Endodermal cell (in vitro differentiated cells): ENCODE results near the gene FGD4. TPM values are rescaled to one million over a fixed set of nuclear protein-coding genes. Genes with fewer than 3 reads are reported as not detected.

Experiments
- DNase-seq: peaks from one replicate; pipeline ENCODE4 v3.0.0-alpha.2; 2017
- H3K27ac ChIP-seq: 2 replicates; pipeline ENCODE4 v1.5.1; 2013; ENCODE audit warnings: mild to moderate bottlenecking, low read depth, low read length, moderate library complexity
- H3K27me3 ChIP-seq: 2 replicates; pipeline ENCODE4 v1.6.1; 2013; ENCODE audit warnings: mild to moderate bottlenecking, low read length, moderate library complexity; ENCODE audit not compliant: insufficient read depth, control insufficient read depth, poor library complexity, severe bottlenecking
- H3K36me3 ChIP-seq: 2 replicates; pipeline ENCODE4 v1.7.0; 2013; ENCODE audit warnings: mild to moderate bottlenecking, low read length, moderate library complexity; ENCODE audit not compliant: control insufficient read depth, insufficient read depth
- H3K4me1 ChIP-seq: one replicate; pipeline ENCODE4 v1.7.0; 2013; ENCODE audit warnings: low read length; ENCODE audit not compliant: control insufficient read depth, insufficient read depth
- H3K4me3 ChIP-seq: 2 replicates; pipeline ENCODE4 v1.5.1; 2013; ENCODE audit warnings: mild to moderate bottlenecking, low read length, moderate library complexity
- H3K9ac ChIP-seq: 2 replicates; pipeline ENCODE4 v1.6.1; 2013; ENCODE audit warnings: mild to moderate bottlenecking, low read length, moderate library complexity; ENCODE audit not compliant: poor library complexity, severe bottlenecking; ENCODE audit errors: extremely low read depth
- H3K9me3 ChIP-seq: 2 replicates; pipeline ENCODE4 v1.6.1; 2013; ENCODE audit warnings: mild to moderate bottlenecking, low read length, moderate library complexity; ENCODE audit not compliant: control insufficient read depth
- H3K27ac Mint-ChIP-seq: 2 replicates; pipeline ENCODE4 v1.8.0; 2020; ENCODE audit warnings: mixed read lengths
- H3K27me3 Mint-ChIP-seq: 2 replicates; pipeline ENCODE4 v1.8.0; 2021; ENCODE audit warnings: mild to moderate bottlenecking, mixed read lengths; ENCODE audit not compliant: insufficient read depth
- H3K36me3 Mint-ChIP-seq: 2 replicates; pipeline ENCODE4 v1.8.0; 2020; ENCODE audit warnings: low read depth, mixed read lengths
- H3K4me1 Mint-ChIP-seq: 2 replicates; pipeline ENCODE4 v1.8.0; 2020; ENCODE audit warnings: mixed read lengths
- H3K4me3 Mint-ChIP-seq: 2 replicates; pipeline ENCODE4 v1.8.0; 2020; ENCODE audit warnings: mild to moderate bottlenecking, moderate library complexity, mixed read lengths
- H3K9me3 Mint-ChIP-seq: 2 replicates; pipeline ENCODE4 v1.8.0; 2020; ENCODE audit warnings: mild to moderate bottlenecking, mixed read lengths
- WGBS, 2 experiments: methylation state at CpG; one replicate each; pipeline versions ENCODE4 v1.1.5 to v1.1.7; 2013; ENCODE audit warnings: missing lambda C conversion rate in 2 of 2, mixed read lengths in 1 of 2; ENCODE audit not compliant: insufficient coverage in 1 of 2, insufficient read length in 1 of 2; 5-methylcytosine and 5-hydroxymethylcytosine counted together
- total RNA-seq, 2 donors: library from RNA; stranded (reverse); fragmentation: NEBNext Ultra II Directional in 1 of 2; extraction: Animal tissue kit (Norgen Biotek cat#: 25700) in 1 of 2; gene quantifications; 2 replicates in 1 of 2; 3 replicates in 1 of 2; pipeline ENCODE4 v1.2.1, GENCODE V29; 2021
- TF ChIP-seq, protein P1 (sequence below): fragments of 200-600 bp; sonication (generic); conservative IDR thresholded peaks from 2 replicates; pipeline ENCODE4 v1.5.0; 2021; ENCODE audit warnings: antibody characterized with exemption, mild to moderate bottlenecking

Gene FGD4
- total RNA-seq, 2 donors from 2014 or later = 27.6 to 57.7 TPM

DNA sequence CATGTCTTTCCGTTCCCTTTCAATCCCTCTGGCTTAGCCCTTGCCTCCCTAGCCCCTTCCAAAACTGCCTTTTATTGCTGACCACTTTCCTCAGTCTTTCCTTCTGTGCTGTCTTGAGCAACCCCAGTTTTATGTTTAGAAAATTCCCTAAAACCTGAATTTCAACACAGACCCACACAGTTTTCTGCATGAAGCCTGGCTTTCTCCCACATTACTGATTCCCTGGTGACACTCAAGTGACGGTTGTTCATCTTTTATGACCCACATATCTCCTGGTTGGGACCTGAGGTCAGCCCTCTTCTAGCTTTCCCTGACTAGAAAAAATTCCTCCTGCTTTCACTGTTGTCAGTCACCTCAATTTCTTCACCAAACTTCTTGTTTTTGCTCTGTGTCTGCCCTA lies 21.0 kb downstream of the FGD4 start:
- Histone ChIP-seq H3K27ac (no peak overlapping the region), H3K4me3 (peak overlapping the region; percentile 63), H3K4me1 (peaks cover 21% of the 10 kb centered on the region), H3K9me3 (peaks cover 12% of the 10 kb centered on the region), H3K27me3 (no peaks in the 10 kb centered on the region), H3K36me3 (peaks cover 38% of the 10 kb centered on the region), H3K9ac (no peak overlapping the region)
- Mint-ChIP-seq H3K9me3 (peaks cover 22% of the 10 kb centered on the region), H3K4me1 (peaks cover 42% of the 10 kb centered on the region), H3K4me3 (peak overlapping the region; percentile 17), H3K27me3 (no peaks in the 10 kb centered on the region), H3K27ac (peak overlapping the region; percentile 97), H3K36me3 (peaks cover 49% of the 10 kb centered on the region)
- TF ChIP-seq, protein P1, sequence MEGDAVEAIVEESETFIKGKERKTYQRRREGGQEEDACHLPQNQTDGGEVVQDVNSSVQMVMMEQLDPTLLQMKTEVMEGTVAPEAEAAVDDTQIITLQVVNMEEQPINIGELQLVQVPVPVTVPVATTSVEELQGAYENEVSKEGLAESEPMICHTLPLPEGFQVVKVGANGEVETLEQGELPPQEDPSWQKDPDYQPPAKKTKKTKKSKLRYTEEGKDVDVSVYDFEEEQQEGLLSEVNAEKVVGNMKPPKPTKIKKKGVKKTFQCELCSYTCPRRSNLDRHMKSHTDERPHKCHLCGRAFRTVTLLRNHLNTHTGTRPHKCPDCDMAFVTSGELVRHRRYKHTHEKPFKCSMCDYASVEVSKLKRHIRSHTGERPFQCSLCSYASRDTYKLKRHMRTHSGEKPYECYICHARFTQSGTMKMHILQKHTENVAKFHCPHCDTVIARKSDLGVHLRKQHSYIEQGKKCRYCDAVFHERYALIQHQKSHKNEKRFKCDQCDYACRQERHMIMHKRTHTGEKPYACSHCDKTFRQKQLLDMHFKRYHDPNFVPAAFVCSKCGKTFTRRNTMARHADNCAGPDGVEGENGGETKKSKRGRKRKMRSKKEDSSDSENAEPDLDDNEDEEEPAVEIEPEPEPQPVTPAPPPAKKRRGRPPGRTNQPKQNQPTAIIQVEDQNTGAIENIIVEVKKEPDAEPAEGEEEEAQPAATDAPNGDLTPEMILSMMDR = no peak
- WGBS, 2 experiments = 64 to 82% methylated on average over 2 of the region's 2 CpGs
- no peak for DNase-seq

GRCh38 chr12:32423559-32423958 lies 24.2 kb downstream of the FGD4 start:
- Mint-ChIP-seq H3K27me3 (no peaks in the 10 kb centered on the region), H3K9me3 (peaks cover 54% of the 10 kb centered on the region), H3K36me3 (peaks cover 64% of the 10 kb centered on the region), H3K27ac (no peak overlapping the region), H3K4me3 (no peak overlapping the region), H3K4me1 (peaks cover 35% of the 10 kb centered on the region)
- no peak overlapping the region for H3K9ac ChIP-seq
- DNase-seq = no peak
- TF ChIP-seq, protein P1 = no peak
- peaks cover 19% of the 10 kb centered on the region for H3K9me3 ChIP-seq
- H3K36me3 ChIP-seq = peaks cover 31% of the 10 kb centered on the region
- H3K27ac ChIP-seq = no peak overlapping the region
- peaks cover 15% of the 10 kb centered on the region for H3K4me1 ChIP-seq
- H3K4me3 ChIP-seq = no peak overlapping the region
- H3K27me3 ChIP-seq = no peaks in the 10 kb centered on the region

- no peak overlapping the region for H3K27ac Mint-ChIP-seq
- 87 to 93% methylated on average over 5 to 6 of the region's 6 CpGs for WGBS, 2 experiments
Measured at GRCh38 chr12:32431025-32431424, 31.7 kb downstream of the FGD4 start.

More at GRCh38 chr12:32431025-32431424, 31.7 kb downstream of the FGD4 start:
- Histone ChIP-seq H3K9me3 (peaks cover 16% of the 10 kb centered on the region), H3K27me3 (no peaks in the 10 kb centered on the region), H3K27ac (no peak overlapping the region), H3K4me3 (no peak overlapping the region), H3K36me3 (peaks cover 23% of the 10 kb centered on the region), H3K9ac (no peak overlapping the region), H3K4me1 (no peaks in the 10 kb centered on the region)
- H3K4me3 Mint-ChIP-seq = no peak overlapping the region
- DNase-seq = peak; percentile 8
- TF ChIP-seq, protein P1 = no peak
- H3K36me3 Mint-ChIP-seq = peaks cover 55% of the 10 kb centered on the region
- H3K4me1 Mint-ChIP-seq = peaks cover 15% of the 10 kb centered on the region
- no peaks in the 10 kb centered on the region for H3K27me3 Mint-ChIP-seq
- H3K9me3 Mint-ChIP-seq = peaks cover 41% of the 10 kb centered on the region
